H1 (cell line): ENCODE data around the gene RALGDS. TPM values are rescaled to one million over a fixed set of nuclear protein-coding genes. Genes with fewer than 3 reads are reported as not detected.

Source experiments
- CTCF ChIA-PET: fragments of 300-600 bp; sonication (Branson Sonifier 250); formaldehyde crosslinking; loops from one replicate; lab custom pipeline; 2021; ENCODE audit not compliant: partially characterized antibody; lab: Charles Lee
- POLR2A ChIA-PET: fragments of 300-600 bp; sonication (Branson Sonifier 250); formaldehyde crosslinking; loops from one replicate; lab custom pipeline; 2021; ENCODE audit warnings: inconsistent platforms; ENCODE audit not compliant: partially characterized antibody; lab: Charles Lee
- DNase-seq, 2 experiments: peaks; one replicate each; pipeline versions ENCODE4 v3.0.0 to v3.0.0-alpha.2; 2010 to 2022; ENCODE audit warnings: low spot score in 2 of 2, low read depth in 1 of 2, mixed read lengths in 1 of 2
- FAIRE-seq: peaks from 2 replicates; lab custom pipeline; 2011; peaks lifted over from hg19 to GRCh38; lab: Jason Lieb, UNC
- H2AFZ ChIP-seq: 2 replicates; pipeline ENCODE4 v1.8.1; 2012; ENCODE audit warnings: low read length, inconsistent platforms
- H2AK5ac ChIP-seq: 2 replicates; pipeline ENCODE4 v1.6.1; 2013; ENCODE audit warnings: low read depth, low read length
- H2BK120ac ChIP-seq: replicated peaks from 2 replicates; pipeline ENCODE3; 2013; ENCODE audit warnings: low read depth, low read length, inconsistent platforms
- H2BK12ac ChIP-seq: 2 replicates; pipeline ENCODE4 v1.6.1; 2013; ENCODE audit warnings: low read depth, low read length
- H2BK15ac ChIP-seq: 2 replicates; pipeline ENCODE4 v1.6.1; 2013; ENCODE audit warnings: low read length
- H2BK20ac ChIP-seq: 2 replicates; pipeline ENCODE4 v1.6.1; 2013; ENCODE audit warnings: low read length
- H2BK5ac ChIP-seq: 2 replicates; pipeline ENCODE4 v1.6.1; 2013; ENCODE audit warnings: low read depth, low read length
- H3K14ac ChIP-seq: 2 replicates; pipeline ENCODE4 v1.6.1; 2013; ENCODE audit warnings: inconsistent platforms; ENCODE audit not compliant: insufficient read length
- H3K18ac ChIP-seq: 2 replicates; pipeline ENCODE4 v1.6.1; 2013; ENCODE audit warnings: low read length; ENCODE audit errors: extremely low read depth
- H3K23ac ChIP-seq: 2 replicates; pipeline ENCODE4 v1.6.1; 2013; ENCODE audit warnings: inconsistent platforms; ENCODE audit not compliant: insufficient read length
- H3K23me2 ChIP-seq: 2 replicates; pipeline ENCODE4 v1.6.1; 2013; ENCODE audit warnings: low read depth, low read length
- H3K27ac ChIP-seq: 2 replicates; pipeline ENCODE4 v1.6.1; 2011; ENCODE audit warnings: low read depth, low read length, inconsistent platforms
- H3K27me3 ChIP-seq, 4 experiments: replicated peaks in 1 of 4; 1 replicate in 1 of 4; 2 replicates in 3 of 4; pipeline versions ENCODE4 v1.6.1 to v1.8.1; 2011 to 2013; ENCODE audit warnings: low read length in 3 of 4, mild to moderate bottlenecking in 3 of 4, inconsistent platforms in 2 of 4, mixed read lengths in 2 of 4, moderate library complexity in 1 of 4; ENCODE audit not compliant: control insufficient read depth in 3 of 4, insufficient read depth in 3 of 4; ENCODE audit errors: extremely low read depth in 1 of 4
- H3K36me3 ChIP-seq, 4 experiments: 2 replicates each; pipeline versions ENCODE4 v1.6.1 to v1.8.1; 2011 to 2013; ENCODE audit warnings: mild to moderate bottlenecking in 4 of 4, low read length in 3 of 4, moderate library complexity in 2 of 4, control low read depth in 1 of 4, inconsistent platforms in 1 of 4; ENCODE audit not compliant: insufficient read depth in 4 of 4, control insufficient read depth in 2 of 4
- H3K4ac ChIP-seq: replicated peaks from 2 replicates; pipeline ENCODE3; 2013; ENCODE audit warnings: low read length, low read depth, mixed read lengths, inconsistent platforms; ENCODE audit not compliant: insufficient read length
- H3K4me1 ChIP-seq, 4 experiments: replicated peaks in 1 of 4; 1 replicate in 1 of 4; 2 replicates in 3 of 4; pipeline versions ENCODE4 v1.6.1 to v1.8.1; 2011 to 2013; ENCODE audit warnings: low read length in 3 of 4, inconsistent platforms in 2 of 4, mixed read lengths in 1 of 4; ENCODE audit not compliant: insufficient read depth in 4 of 4, control insufficient read depth in 3 of 4
- H3K4me2 ChIP-seq, 2 experiments: 2 replicates each; pipeline versions ENCODE4 v1.6.1 to v1.8.1; 2011 to 2013; ENCODE audit warnings: low read depth in 2 of 2, low read length in 2 of 2, control low read depth in 1 of 2, inconsistent platforms in 1 of 2, mild to moderate bottlenecking in 1 of 2; ENCODE audit not compliant: insufficient read depth in 1 of 2
- H3K4me3 ChIP-seq, 4 experiments: fragments of 200-600, 300-600 bp in 1 of 4; sonication (generic), shearing (Covaris generic), sonication (Bioruptor Twin) in 1 of 4; 2 replicates each; pipeline versions ENCODE4 v1.5.1 to v1.8.1; 2011 to 2016; ENCODE audit warnings: low read length in 4 of 4, low read depth in 3 of 4, control low read depth in 2 of 4, inconsistent platforms in 2 of 4, mild to moderate bottlenecking in 2 of 4, mixed read lengths in 1 of 4, moderate library complexity in 1 of 4; ENCODE audit not compliant: insufficient read depth in 2 of 4; ENCODE audit errors: extremely low read depth in 1 of 4
- H3K56ac ChIP-seq: replicated peaks from 2 replicates; pipeline ENCODE3; 2013; ENCODE audit warnings: low read depth, mild to moderate bottlenecking, mixed read lengths, low read length, inconsistent platforms; ENCODE audit not compliant: insufficient read length
- H3K79me1 ChIP-seq: 2 replicates; pipeline ENCODE4 v1.6.1; 2013; ENCODE audit warnings: low read depth, low read length, control low read depth
- H3K79me2 ChIP-seq, 2 experiments: 2 replicates each; pipeline versions ENCODE4 v1.6.1 to v1.8.1; 2012 to 2013; ENCODE audit warnings: low read length in 2 of 2, mild to moderate bottlenecking in 2 of 2, inconsistent platforms in 1 of 2; ENCODE audit not compliant: insufficient read depth in 2 of 2, control insufficient read depth in 1 of 2
- H3K9ac ChIP-seq, 4 experiments: replicated peaks in 1 of 4; 1 replicate in 1 of 4; 2 replicates in 3 of 4; pipeline versions ENCODE4 v1.6.1 to v1.8.1; 2011 to 2013; ENCODE audit warnings: low read depth in 3 of 4, low read length in 3 of 4, control low read depth in 2 of 4, mild to moderate bottlenecking in 2 of 4, moderate library complexity in 2 of 4, inconsistent platforms in 1 of 4; ENCODE audit errors: extremely low read depth in 1 of 4
- H3K9me3 ChIP-seq, 2 experiments: 2 replicates each; pipeline versions ENCODE4 v1.6.1 to v1.8.1; 2012 to 2013; ENCODE audit warnings: mild to moderate bottlenecking in 2 of 2, moderate library complexity in 2 of 2, control low read depth in 1 of 2, inconsistent platforms in 1 of 2, low read depth in 1 of 2, low read length in 1 of 2, mixed read lengths in 1 of 2; ENCODE audit not compliant: insufficient read depth in 2 of 2
- H4K20me1 ChIP-seq, 2 experiments: replicated peaks in 1 of 2; 2 replicates each; pipeline versions ENCODE3 to v1.8.1; 2011 to 2013; ENCODE audit warnings: inconsistent platforms in 2 of 2, low read length in 2 of 2, mild to moderate bottlenecking in 1 of 2; ENCODE audit not compliant: insufficient read depth in 2 of 2, control insufficient read depth in 1 of 2
- H4K5ac ChIP-seq: 2 replicates; pipeline ENCODE4 v1.6.1; 2013; ENCODE audit warnings: low read length, low read depth, mixed read lengths, inconsistent platforms; ENCODE audit not compliant: insufficient read length
- H4K8ac ChIP-seq: 2 replicates; pipeline ENCODE4 v1.8.0; 2013; ENCODE audit warnings: mild to moderate bottlenecking, moderate library complexity, low read length, inconsistent platforms; ENCODE audit not compliant: insufficient read depth; ENCODE audit errors: extremely low read depth
- H4K91ac ChIP-seq: replicated peaks from 2 replicates; pipeline ENCODE3; 2013; ENCODE audit warnings: low read length, mixed read lengths, inconsistent platforms; ENCODE audit not compliant: insufficient read length
- BRCA1 ChIP-seq: IDR thresholded peaks from 2 replicates; pipeline ENCODE4 v1.6.1; 2012; ENCODE audit warnings: low read depth, low read length, improper control_type of control experiment
- CREB1 ChIP-seq: IDR thresholded peaks from 2 replicates; pipeline ENCODE4 v1.6.1; 2012; ENCODE audit warnings: inconsistent platforms
- EGR1 ChIP-seq: IDR thresholded peaks from 2 replicates; pipeline ENCODE4 v1.6.1; 2011; ENCODE audit warnings: low read depth, low read length, borderline replicate concordance
- GABPA ChIP-seq: IDR thresholded peaks from 2 replicates; pipeline ENCODE4 v1.6.1; 2011; ENCODE audit warnings: mild to moderate bottlenecking, low read length, moderate library complexity, borderline replicate concordance; ENCODE audit not compliant: insufficient read depth
- MAFK ChIP-seq: IDR thresholded peaks from 2 replicates; pipeline ENCODE4 v1.6.1; 2012; ENCODE audit warnings: low read depth, mild to moderate bottlenecking, improper control_type of control experiment, low read length
- NANOG ChIP-seq: IDR thresholded peaks from 2 replicates; pipeline ENCODE4 v1.6.1; 2011; ENCODE audit warnings: low read length, low read depth, mild to moderate bottlenecking, inconsistent platforms; ENCODE audit not compliant: insufficient read depth, poor library complexity, severe bottlenecking
- PHF8 ChIP-seq: fragments of 200-600 bp; sonication (generic); conservative IDR thresholded peaks from 2 replicates; pipeline ENCODE4 v1.7.1; 2012; ENCODE audit warnings: low read depth, mild to moderate bottlenecking, inconsistent platforms, low read length, moderate library complexity
- RBBP5 ChIP-seq: IDR thresholded peaks from 2 replicates; pipeline ENCODE4 v1.7.1; 2012; ENCODE audit warnings: low read depth, mild to moderate bottlenecking, inconsistent platforms, low read length, moderate library complexity, borderline replicate concordance
- RXRA ChIP-seq: IDR thresholded peaks from 2 replicates; pipeline ENCODE4 v1.6.1; 2011; ENCODE audit warnings: low read depth, mild to moderate bottlenecking, low read length, moderate library complexity; ENCODE audit not compliant: insufficient read depth
- SIRT6 ChIP-seq: IDR thresholded peaks from one replicate; pipeline ENCODE4 v1.7.1; 2012; ENCODE audit warnings: low read length, inconsistent platforms
- SIX5 ChIP-seq: IDR thresholded peaks from 2 replicates; pipeline ENCODE4 v1.6.1; 2011; ENCODE audit warnings: mild to moderate bottlenecking, low read depth, low read length
- TAF7 ChIP-seq: optimal IDR thresholded peaks from 2 replicates; pipeline ENCODE3; 2011; ENCODE audit warnings: low read depth, mild to moderate bottlenecking, inconsistent platforms, low read length, moderate library complexity, borderline replicate concordance
- ZNF274 ChIP-seq: IDR thresholded peaks from 2 replicates; pipeline ENCODE4 v1.7.0; 2012; ENCODE audit warnings: low read length, borderline replicate concordance; ENCODE audit errors: extremely low read depth
- WGBS, 2 experiments: shearing (Covaris generic) in 1 of 2; methylation state at CpG; one replicate each; pipeline versions ENCODE4 v1.1.6 to v1.1.7; 2013 to 2015; ENCODE audit warnings: low lambda C conversion rate in 2 of 2, mixed read lengths in 2 of 2, inconsistent platforms in 1 of 2, low coverage in 1 of 2, missing lambda C conversion rate in 1 of 2; ENCODE audit not compliant: insufficient replicate concordance in 2 of 2, insufficient coverage in 1 of 2, insufficient read length in 1 of 2; ENCODE audit errors: extremely low coverage in 1 of 2, missing lambda C conversion rate in 1 of 2; 5-methylcytosine and 5-hydroxymethylcytosine counted together
- polyA plus RNA-seq, 7 experiments: library from polyadenylated mRNA; depleted of rRNA in 3 of 7; stranded (reverse) in 5 of 7; unstranded in 2 of 7; fragments of >200 nt in 5 of 7; fragments of 200-250 nt in 2 of 7; gene quantifications; 1 replicate in 5 of 7; 2 replicates in 1 of 7; 4 replicates in 1 of 7; pipeline versions ENCODE4 v1.2.1 to v1.2.3, GENCODE V29; 2011 to 2013; ENCODE audit warnings: missing spikeins in 2 of 7, mixed read lengths in 2 of 7
- total RNA-seq: library from RNA; stranded (reverse); fragmentation: NEBNext Ultra II Directional; extraction: Animal tissue kit (Norgen Biotek cat#: 25700); gene quantifications from 2 replicates; pipeline ENCODE4 v1.2.1, GENCODE V29; 2021
- TF ChIP-seq, protein P1 (sequence below): IDR thresholded peaks from 2 replicates; pipeline ENCODE4 v1.6.1; 2011; ENCODE audit warnings: low read depth, mild to moderate bottlenecking, low read length; ENCODE audit not compliant: insufficient read depth

The RALGDS gene
- total and polyA plus RNA-seq, 2 of the 8 experiments (the other 6 are each of a cell fraction or from before 2014, with no cell fraction given) = 14.5 to 25.5 TPM

- Histone ChIP-seq H3K9me3 (no peaks in the 10 kb centered on the region), H3K27ac (no peak overlapping the region), H2BK15ac (no peak overlapping the region), H3K4me3 (no peak overlapping the region), H3K23ac (no peak overlapping the region), H3K4me2 (no peak overlapping the region), H2BK120ac (no peak overlapping the region), H3K56ac (no peak overlapping the region), H3K79me2 (no peaks in the 10 kb centered on the region), H3K79me1 (peaks cover 2% of the 10 kb centered on the region; the same call in 1 of the 2 replicates), H4K8ac (no peak overlapping the region), H3K36me3 (no peaks in the 10 kb centered on the region), H3K4ac (no peak overlapping the region), H3K14ac (no peak overlapping the region), H2BK12ac (no peak overlapping the region), H3K9ac (no peak overlapping the region), H2BK20ac (no peak overlapping the region), H4K91ac (no peak overlapping the region), H3K4me1 (peaks cover 0 to 6% (median 2%) of the 10 kb centered on the region in 4 experiments; a peak in 3 of 7 replicates), H3K27me3 (peaks cover 0 to 5% (median 0%) of the 10 kb centered on the region in 4 experiments; a peak in 1 of 7 replicates), H4K5ac (no peak overlapping the region), H2AK5ac (no peak overlapping the region), H4K20me1 (peaks cover 8 to 33% of the 10 kb centered on the region in 2 experiments), H3K23me2 (peaks cover 5% of the 10 kb centered on the region; the same call in 1 of the 2 replicates), H3K18ac (no peak overlapping the region), H2BK5ac (no peak overlapping the region), H2AFZ (no peak overlapping the region)
- 90% methylated on average over 12 of the region's 13 CpGs; no CpG with 5 or more reads in 1 of the 2 experiments for WGBS, 2 experiments
- no peak for DNase-seq
- CTCF ChIA-PET = interaction anchor here (0.6 to 6.2 kb wide), 3 partner anchors 17 to 26 kb away, joined by 3 to 67 read pairs (median 10); no protein-coding TSS in a partner anchor
- POLR2A ChIA-PET = no interaction called here
- no peak for FAIRE-seq
- TF ChIP-seq PHF8 (no peak), ZNF274 (no peak), SIX5 (no peak), RXRA (no peak), EGR1 (no peak), SIRT6 (no peak), NANOG (no peak), GABPA (no peak), MAFK (no peak), TAF7 (no peak), CREB1 (no peak), BRCA1 (no peak), RBBP5 (no peak)
- TF ChIP-seq, protein P1, sequence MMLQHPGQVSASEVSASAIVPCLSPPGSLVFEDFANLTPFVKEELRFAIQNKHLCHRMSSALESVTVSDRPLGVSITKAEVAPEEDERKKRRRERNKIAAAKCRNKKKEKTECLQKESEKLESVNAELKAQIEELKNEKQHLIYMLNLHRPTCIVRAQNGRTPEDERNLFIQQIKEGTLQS = no peak
These were observed 7.1 kb upstream of the RALGDS start for GRCh38 chr9:133128152-133128551.
